GM11168 (cell line): ENCODE measurements around the gene EDC4.

Experiments
- in situ Hi-C: fragments of 300-500 bp; cut with MboI; formaldehyde crosslinking; loops from one replicate; pipeline ENCODE4 v1.12.0; 2022; ENCODE audit warnings: low sequenced_read_pairs; ENCODE audit not compliant: unreplicated experiment

The EDC4 gene

GRCh38 chr16:67874372-67874771 lies 1.5 kb downstream of the EDC4 start:
- in situ Hi-C loops = no loop called here

GRCh38 chr16:67877064-67877463 lies 4.2 kb downstream of the EDC4 start:
- in situ Hi-C loops = no loop called here

GRCh38 chr16:67878232-67878631 lies 5.4 kb downstream of the EDC4 start:
- in situ Hi-C loops = no loop called here

- in situ Hi-C loops = no loop called here
Measured at GRCh38 chr16:67878846-67879245, 6.0 kb downstream of the EDC4 start.

- in situ Hi-C loops = no loop called here
Measured at GRCh38 chr16:67879462-67879861, 6.6 kb downstream of the EDC4 start.

GRCh38 chr16:67879936-67880335 lies 7.1 kb downstream of the EDC4 start:
- in situ Hi-C loops = no loop called here

- in situ Hi-C loops = no loop called here
Measured at GRCh38 chr16:67880584-67880983, 7.7 kb downstream of the EDC4 start.

- in situ Hi-C loops = no loop called here
Measured at GRCh38 chr16:67881621-67882161, 8.8 kb downstream of the EDC4 start.

- in situ Hi-C loops = no loop called here
Measured at GRCh38 chr16:67882374-67883145, 9.7 kb downstream of the EDC4 start.

GRCh38 chr16:67883146-67883871 lies 10.5 kb downstream of the EDC4 start:
- in situ Hi-C loops = no loop called here

GRCh38 chr16:67883872-67884261 lies 11.0 kb downstream of the EDC4 start:
- in situ Hi-C loops = no loop called here

GRCh38 chr16:67884684-67885083 lies 11.8 kb downstream of the EDC4 start, which contains the start of gene NRN1L:
NRN1L (plus strand) TSS chr16:67884885; CDS start chr16:67884904, 19 bp downstream.
- in situ Hi-C loops = no loop called here

GRCh38 chr16:67885545-67885944 lies 12.7 kb downstream of the EDC4 start:
- in situ Hi-C loops = no loop called here

- in situ Hi-C loops = no loop called here
Measured at GRCh38 chr16:67885976-67886375, 13.1 kb downstream of the EDC4 start.

GRCh38 chr16:67886387-67886786 lies 13.5 kb downstream of the EDC4 start:
- in situ Hi-C loops = no loop called here

GRCh38 chr16:67888331-67888730 lies 15.5 kb downstream of the EDC4 start:
- in situ Hi-C loops = no loop called here

GRCh38 chr16:67892375-67892774 lies 19.5 kb downstream of the EDC4 start:
- in situ Hi-C loops = no loop called here

- in situ Hi-C loops = no loop called here
Measured at GRCh38 chr16:67892899-67893742, 20.3 kb downstream of the EDC4 start, which contains the start of gene PSKH1. PSKH1 (plus strand) TSS chr16:67893254; CDS start chr16:67908750, 15,496 bp downstream.

- in situ Hi-C loops = no loop called here
Measured at GRCh38 chr16:67893743-67894399, 21.0 kb downstream of the EDC4 start.

GRCh38 chr16:67897231-67897630 lies 24.4 kb downstream of the EDC4 start:
- in situ Hi-C loops = no loop called here
